HUDEP-2 (cell line): ENCODE data around the gene PCDHA12.
"Not testable (repeated sequence)": the region's sequence is repeated elsewhere in the genome, so short reads cannot be mapped to it uniquely, and the experiment has no call there.

Experiments used
- DNase-seq, 76 experiments: peaks; one replicate each; lab custom pipeline; 2025; ENCODE audit not compliant: unreplicated experiment in 76 of 76; lab: John Stamatoyannopoulos, UW

Gene PCDHA12

DNA sequence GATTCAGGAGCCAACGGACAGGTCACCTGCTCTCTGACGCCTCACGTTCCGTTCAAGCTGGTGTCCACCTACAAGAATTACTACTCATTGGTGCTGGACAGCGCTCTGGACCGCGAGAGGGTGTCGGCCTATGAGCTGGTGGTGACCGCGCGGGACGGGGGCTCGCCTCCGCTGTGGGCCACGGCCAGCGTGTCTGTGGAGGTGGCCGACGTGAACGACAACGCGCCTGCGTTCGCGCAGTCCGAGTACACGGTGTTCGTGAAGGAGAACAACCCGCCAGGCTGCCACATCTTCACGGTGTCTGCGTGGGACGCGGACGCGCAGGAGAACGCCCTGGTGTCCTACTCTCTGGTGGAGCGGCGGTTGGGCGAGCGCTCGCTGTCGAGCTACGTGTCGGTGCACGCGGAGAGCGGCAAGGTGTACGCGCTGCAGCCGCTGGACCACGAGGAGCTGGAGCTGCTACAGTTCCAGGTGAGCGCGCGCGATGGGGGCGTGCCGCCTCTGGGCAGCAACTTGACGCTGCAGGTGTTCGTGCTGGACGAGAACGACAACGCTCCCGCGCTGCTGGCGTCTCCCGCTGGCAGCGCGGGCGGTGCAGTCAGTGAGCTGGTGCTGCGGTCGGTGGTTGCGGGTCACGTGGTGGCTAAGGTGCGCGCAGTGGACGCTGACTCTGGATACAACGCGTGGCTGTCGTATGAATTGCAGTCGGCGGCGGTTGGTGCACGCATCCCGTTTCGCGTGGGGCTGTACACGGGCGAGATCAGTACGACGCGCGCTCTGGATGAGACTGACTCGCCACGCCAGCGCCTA, 17.7 kb upstream of the PCDHA12 start:
- DNase-seq: no peak

- no peak for DNase-seq
Measured at GRCh38 chr5:140857987-140858240, 17.2 kb upstream of the PCDHA12 start.

- no peak for DNase-seq
Measured at GRCh38 chr5:140862441-140863295, 12.4 kb upstream of the PCDHA12 start.

DNA sequence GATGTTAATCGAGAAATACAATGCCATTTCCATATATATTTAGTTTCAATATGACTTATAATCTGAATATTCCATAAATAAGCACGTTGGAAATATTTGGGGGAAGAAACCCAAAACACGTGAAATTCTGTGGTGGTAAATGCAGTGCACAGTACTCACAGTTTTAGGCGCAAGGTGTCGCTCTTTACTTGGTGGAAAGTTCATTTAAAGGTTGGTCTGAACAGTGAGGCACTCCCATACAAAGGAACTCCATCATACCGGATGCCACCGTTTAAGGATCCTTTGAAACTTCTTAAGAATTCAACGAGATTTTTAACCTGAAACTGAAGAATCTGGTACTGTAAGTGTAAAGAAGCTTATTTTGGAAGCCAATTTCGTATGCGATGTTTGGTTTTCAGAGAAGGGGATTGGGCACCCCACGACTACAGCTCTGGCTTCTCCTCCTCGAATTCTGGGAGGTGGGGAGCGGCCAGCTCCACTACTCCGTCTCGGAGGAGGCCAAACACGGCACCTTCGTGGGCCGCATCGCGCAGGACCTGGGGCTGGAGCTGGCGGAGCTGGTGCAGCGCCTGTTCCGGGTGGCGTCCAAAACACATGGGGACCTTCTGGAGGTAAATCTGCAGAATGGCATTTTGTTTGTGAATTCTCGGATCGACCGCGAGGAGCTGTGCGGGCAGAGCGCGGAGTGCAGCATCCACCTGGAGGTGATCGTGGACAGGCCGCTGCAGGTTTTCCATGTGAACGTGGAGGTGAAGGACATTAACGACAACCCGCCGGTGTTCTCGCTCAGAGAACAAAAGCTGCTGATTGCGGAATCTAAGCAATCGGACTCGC, 6.2 kb upstream of the PCDHA12 start, which contains the start of gene PCDHA11:
TSS of gene PCDHA11 (plus strand) at position 237 of the 834 bp plus-strand sequence. CDS start at position 384, 147 bp downstream.
- DNase-seq: peak in 1 of 76 experiments; percentile 1

GRCh38 chr5:140869555-140869886, 5.6 kb upstream of the PCDHA12 start:
- DNase-seq: no peak

DNA sequence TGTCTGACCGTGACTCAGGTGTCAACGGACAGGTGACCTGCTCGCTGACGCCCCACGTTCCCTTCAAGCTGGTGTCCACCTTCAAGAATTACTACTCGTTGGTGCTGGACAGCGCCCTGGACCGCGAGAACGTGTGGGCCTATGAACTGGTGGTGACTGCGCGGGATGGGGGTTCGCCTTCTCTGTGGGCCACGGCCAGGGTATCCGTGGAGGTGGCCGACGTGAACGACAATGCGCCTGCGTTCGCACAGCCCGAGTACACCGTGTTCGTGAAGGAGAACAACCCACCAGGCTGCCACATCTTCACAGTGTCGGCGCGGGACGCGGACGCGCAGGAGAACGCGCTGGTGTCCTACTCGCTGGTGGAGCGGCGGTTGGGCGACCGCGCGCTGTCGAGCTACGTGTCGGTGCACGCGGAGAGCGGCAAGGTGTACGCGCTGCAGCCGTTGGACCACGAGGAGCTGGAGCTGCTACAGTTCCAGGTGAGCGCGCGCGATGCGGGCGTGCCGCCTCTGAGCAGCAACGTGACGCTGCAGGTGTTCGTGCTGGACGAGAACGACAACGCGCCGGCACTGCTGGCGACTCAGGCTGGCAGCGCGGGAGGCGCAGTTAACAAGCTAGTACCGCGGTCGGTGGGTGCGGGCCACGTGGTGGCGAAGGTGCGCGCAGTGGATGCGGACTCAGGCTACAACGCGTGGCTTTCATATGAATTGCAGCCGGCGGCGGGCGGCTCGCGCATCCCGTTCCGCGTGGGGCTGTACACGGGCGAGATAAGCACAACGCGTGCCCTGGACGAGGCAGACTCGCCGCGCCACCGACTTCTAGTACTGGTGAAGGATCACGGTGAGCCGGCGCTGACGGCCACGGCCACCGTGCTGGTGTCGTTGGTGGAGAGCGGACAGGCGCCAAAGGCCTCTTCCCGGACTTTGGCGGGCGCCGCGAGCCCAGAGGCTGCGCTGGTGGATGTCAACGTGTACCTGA, 4.6 kb upstream of the PCDHA12 start:
- no peak for DNase-seq

DNA sequence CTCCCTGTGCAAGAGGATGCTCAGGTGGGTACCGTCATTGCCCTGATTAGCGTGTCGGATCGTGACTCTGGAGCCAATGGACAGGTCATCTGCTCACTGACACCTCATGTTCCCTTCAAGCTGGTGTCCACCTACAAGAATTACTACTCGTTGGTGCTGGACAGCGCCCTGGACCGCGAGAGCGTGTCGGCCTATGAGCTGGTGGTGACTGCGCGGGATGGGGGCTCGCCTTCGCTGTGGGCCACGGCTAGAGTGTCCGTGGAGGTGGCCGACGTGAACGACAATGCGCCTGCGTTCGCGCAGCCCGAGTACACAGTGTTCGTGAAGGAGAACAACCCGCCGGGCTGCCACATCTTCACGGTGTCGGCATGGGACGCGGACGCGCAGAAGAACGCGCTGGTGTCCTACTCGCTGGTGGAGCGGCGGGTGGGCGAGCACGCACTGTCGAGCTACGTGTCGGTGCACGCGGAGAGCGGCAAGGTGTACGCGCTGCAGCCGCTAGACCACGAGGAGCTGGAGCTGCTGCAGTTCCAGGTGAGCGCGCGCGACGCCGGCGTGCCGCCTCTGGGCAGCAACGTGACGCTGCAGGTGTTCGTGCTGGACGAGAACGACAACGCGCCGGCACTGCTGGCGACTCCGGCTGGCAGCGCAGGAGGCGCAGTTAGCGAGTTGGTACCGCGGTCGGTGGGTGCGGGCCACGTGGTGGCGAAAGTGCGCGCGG, 1.6 kb downstream of the PCDHA12 start:
- DNase-seq: not testable (repeated sequence)

DNA sequence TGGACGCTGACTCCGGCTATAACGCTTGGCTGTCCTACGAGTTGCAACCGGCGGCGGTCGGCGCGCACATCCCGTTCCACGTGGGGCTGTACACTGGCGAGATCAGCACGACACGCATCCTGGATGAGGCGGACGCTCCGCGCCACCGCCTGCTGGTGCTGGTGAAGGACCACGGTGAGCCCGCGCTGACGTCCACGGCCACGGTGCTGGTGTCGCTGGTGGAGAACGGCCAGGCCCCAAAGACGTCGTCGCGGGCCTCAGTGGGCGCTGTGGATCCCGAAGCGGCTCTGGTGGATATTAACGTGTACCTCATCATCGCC, 2.1 kb downstream of the PCDHA12 start:
- no peak for DNase-seq

GRCh38 chr5:140881889-140882590, 6.9 kb downstream of the PCDHA12 start, which contains the start of gene PCDHA13:
Gene PCDHA13, plus strand, starts transcription at chr5:140882124. Its CDS starts 145 bp downstream, at chr5:140882269.
- DNase-seq: no peak

- no peak for DNase-seq
Measured at GRCh38 chr5:140882591-140882899, 7.4 kb downstream of the PCDHA12 start.

DNA sequence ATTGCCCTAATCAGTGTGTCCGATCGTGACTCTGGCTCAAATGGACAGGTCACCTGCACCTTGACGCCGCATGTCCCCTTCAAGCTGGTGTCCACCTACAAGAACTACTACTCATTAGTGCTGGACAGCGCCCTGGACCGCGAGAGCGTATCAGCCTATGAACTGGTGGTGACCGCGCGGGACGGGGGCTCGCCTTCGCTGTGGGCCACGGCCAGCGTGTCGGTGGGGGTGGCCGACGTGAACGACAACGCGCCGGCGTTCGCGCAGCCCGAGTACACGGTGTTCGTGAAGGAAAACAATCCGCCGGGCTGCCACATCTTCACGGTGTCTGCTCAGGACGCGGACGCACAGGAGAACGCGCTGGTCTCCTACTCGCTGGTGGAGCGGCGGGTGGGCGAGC, 8.3 kb downstream of the PCDHA12 start:
- no peak for DNase-seq

DNA sequence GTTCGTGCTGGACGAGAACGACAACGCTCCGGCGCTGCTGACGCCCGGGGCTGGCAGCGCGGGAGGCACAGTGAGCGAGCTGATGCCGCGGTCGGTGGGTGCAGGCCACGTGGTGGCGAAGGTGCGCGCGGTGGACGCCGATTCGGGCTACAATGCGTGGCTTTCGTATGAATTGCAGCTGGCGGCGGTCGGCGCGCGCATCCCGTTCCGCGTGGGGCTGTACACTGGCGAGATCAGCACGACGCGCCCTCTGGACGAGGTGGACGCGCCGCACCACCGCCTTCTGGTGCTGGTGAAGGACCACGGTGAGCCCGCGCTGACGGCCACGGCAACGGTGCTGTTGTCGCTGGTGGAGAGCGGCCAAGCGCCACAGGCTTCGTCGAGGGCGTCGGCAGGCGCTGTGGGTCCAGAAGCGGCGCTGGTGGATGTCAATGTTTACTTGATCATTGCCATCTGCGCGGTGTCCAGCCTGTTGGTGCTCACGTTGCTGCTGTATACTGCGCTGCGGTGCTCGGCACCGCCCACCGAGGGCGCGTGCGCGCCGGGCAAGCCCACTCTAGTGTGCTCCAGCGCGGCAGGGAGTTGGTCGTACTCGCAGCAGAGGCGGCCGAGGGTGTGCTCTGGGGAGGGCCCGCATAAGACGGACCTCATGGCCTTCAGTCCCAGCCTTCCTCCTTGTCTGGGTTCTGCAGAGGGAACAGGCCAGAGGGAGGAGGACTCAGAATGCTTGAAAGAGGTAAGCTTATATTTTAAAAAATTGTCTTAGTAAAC, 9.0 kb downstream of the PCDHA12 start:
- DNase-seq: no peak

- no peak for DNase-seq
Measured at GRCh38 chr5:140916325-140916724, 41.2 kb downstream of the PCDHA12 start.

DNA sequence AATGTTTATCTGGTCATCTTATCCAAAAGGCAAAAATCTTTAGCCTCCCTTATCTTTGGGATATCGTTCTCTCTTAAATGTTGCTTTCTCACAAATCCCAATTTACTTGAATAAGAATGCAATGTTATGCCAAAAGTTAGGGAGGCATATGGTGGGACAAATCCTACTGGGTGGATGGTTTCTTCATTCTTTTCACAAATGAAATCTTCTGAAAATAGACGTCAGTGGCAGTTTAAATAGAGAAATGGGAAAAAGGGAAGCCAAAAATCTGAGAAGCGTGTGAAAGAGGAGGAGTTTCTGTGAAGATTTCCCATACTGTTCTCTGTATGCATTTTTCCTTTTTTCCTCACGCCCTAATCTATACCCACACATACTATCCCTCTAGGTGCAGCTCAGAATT, 48.5 kb downstream of the PCDHA12 start:
- no peak for DNase-seq

DNA sequence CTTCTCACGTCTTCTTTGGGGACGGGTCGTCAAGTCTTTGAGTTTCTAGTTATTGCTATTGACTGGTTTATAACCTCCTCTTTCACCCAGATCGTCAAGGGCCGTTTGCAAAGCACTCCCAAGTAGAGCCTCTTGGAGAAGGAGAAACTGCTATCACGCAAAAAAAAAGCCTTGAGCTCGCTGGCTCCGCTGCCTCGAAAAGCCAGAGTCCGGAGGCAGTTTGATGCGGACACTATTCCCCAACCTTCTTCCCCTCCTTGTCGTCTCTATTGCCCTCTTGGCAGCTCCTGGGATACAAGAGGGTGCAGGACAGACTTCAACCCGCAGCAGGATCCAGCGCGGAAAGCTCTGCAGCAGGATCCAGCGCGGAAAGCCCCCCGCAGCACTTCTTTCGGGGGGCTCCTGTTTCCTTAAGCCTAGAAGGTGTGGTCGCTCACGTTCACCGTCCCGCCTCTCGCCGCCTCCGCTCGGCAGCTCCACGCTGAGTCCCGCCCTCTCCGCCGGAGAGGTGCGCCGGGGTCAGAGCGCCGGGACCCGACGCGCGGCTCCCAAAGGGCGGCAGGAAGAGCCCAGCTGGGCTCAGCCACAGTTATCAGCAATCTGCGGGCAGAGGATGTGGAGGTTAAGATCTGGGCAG, 50.8 kb downstream of the PCDHA12 start, which contains the start of gene PCDHAC1:
TSS of gene PCDHAC1 (plus strand) at position 494 of the 637 bp plus-strand sequence. CDS start 594 bp downstream, outside the sequence.
- DNase-seq: no peak

DNA sequence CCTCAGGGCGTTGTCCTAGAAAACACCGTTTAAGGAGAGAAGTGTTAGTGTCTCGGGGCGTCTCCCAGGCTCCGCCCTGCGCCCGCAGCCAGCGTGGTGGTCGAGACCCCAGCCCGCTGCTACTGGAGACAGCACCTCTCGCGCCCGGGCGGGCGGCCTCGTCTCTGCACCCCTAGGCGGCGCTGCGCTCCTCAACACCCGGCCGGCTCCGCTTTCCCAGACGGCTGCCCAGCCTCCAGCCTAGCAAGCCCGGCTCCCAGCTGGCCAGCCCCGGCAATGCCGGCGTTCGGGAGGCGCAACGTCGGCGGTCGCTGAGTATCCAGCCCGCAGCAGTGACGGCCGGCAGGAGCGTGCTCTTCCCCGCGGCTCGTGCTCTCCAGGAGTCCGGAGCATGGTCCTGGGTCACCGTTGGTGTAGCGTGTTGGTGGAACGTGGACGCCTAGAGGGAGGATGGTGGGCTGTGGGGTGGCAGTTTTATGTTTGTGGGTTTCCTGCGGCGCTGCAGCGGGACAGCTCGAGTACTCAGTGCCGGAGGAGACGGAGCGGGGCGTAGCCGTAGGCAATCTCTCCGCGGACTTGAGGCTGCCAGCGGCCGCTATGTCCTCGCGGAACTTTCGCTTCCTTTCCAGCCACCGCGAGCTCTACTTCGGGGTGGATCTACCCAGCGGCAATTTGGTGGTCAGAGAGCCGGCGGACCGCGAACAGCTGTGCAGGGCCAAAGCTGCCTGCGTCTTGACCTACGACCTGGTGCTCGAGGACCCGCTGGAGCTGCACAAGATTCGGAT, 51.5 kb downstream of the PCDHA12 start:
- DNase-seq: peak in 1 of 76 experiments; percentile 6

- no peak for DNase-seq
Measured at GRCh38 chr5:140927228-140927573, 52.1 kb downstream of the PCDHA12 start.
